Neural progenitor cell (in vitro differentiated cells): Measurements from ENCODE around the gene LIMK1. TPM values are rescaled to one million over a fixed set of nuclear protein-coding genes. Genes with fewer than 3 reads are reported as not detected.

Experiments
- DNase-seq: peaks from one replicate; pipeline ENCODE4 v3.0.0-alpha.2; 2016; ENCODE audit warnings: low spot score
- H2AFZ ChIP-seq: fragments of 200-600 bp; sonication (generic); replicated peaks from 2 replicates; pipeline ENCODE4 v1.6.1; 2016; ENCODE audit warnings: antibody characterized with exemption
- H3F3A ChIP-seq: fragments of 200-600 bp; sonication (generic); 2 replicates; pipeline ENCODE4 v1.6.1; 2016; ENCODE audit warnings: antibody characterized with exemption, low read depth
- H3K27ac ChIP-seq: fragments of 200-600 bp; sonication (generic); 2 replicates; pipeline ENCODE4 v1.5.1; 2016; ENCODE audit warnings: mild to moderate bottlenecking
- H3K27me3 ChIP-seq: fragments of 200-600 bp; sonication (generic); 2 replicates; pipeline ENCODE4 v1.6.1; 2016; ENCODE audit warnings: mild to moderate bottlenecking, moderate library complexity
- H3K36me3 ChIP-seq: fragments of 200-600 bp; sonication (generic); 2 replicates; pipeline ENCODE4 v1.5.1; 2016
- H3K4me1 ChIP-seq: fragments of 200-600 bp; sonication (generic); 2 replicates; pipeline ENCODE4 v1.6.1; 2016; ENCODE audit warnings: mixed run types
- H3K4me2 ChIP-seq: fragments of 200-600 bp; sonication (generic); 2 replicates; pipeline ENCODE4 v1.6.1; 2016
- H3K4me3 ChIP-seq: fragments of 200-600 bp; sonication (generic); 2 replicates; pipeline ENCODE4 v1.5.1; 2016
- H3K79me2 ChIP-seq: fragments of 200-600 bp; sonication (generic); 2 replicates; pipeline ENCODE4 v1.6.1; 2016; ENCODE audit warnings: low read depth
- H3K9ac ChIP-seq: fragments of 200-600 bp; sonication (generic); 2 replicates; pipeline ENCODE4 v1.6.1; 2016
- H3K9me3 ChIP-seq: fragments of 200-600 bp; sonication (generic); 2 replicates; pipeline ENCODE4 v1.5.1; 2016; ENCODE audit warnings: low read depth
- H4K20me1 ChIP-seq: fragments of 200-600 bp; sonication (generic); 2 replicates; pipeline ENCODE4 v1.6.1; 2016; ENCODE audit warnings: low read depth
- H3K27ac Mint-ChIP-seq: 3 replicates; pipeline ENCODE4 v1.8.0; 2021; ENCODE audit warnings: mixed read lengths
- H3K27me3 Mint-ChIP-seq: 2 replicates; pipeline ENCODE4 v1.8.0; 2022; ENCODE audit warnings: low read depth, mild to moderate bottlenecking, inconsistent platforms, moderate library complexity, mixed read lengths; ENCODE audit not compliant: insufficient read depth
- H3K36me3 Mint-ChIP-seq: 3 replicates; pipeline ENCODE4 v1.8.0; 2021; ENCODE audit warnings: mixed read lengths
- H3K4me1 Mint-ChIP-seq: 3 replicates; pipeline ENCODE4 v1.8.0; 2021; ENCODE audit warnings: mixed read lengths
- H3K4me3 Mint-ChIP-seq: 3 replicates; pipeline ENCODE4 v1.8.0; 2021; ENCODE audit warnings: mild to moderate bottlenecking, moderate library complexity, mixed read lengths
- H3K9me3 Mint-ChIP-seq: 3 replicates; pipeline ENCODE4 v1.8.0; 2020; ENCODE audit warnings: mixed read lengths
- EZH2 ChIP-seq: fragments of 200-600 bp; sonication (generic); IDR thresholded peaks from 2 replicates; pipeline ENCODE4 v1.6.1; 2017; ENCODE audit warnings: antibody characterized with exemption, mild to moderate bottlenecking, moderate library complexity
- EZH2phosphoT487 ChIP-seq: fragments of 200-600 bp; sonication (generic); IDR thresholded peaks from 2 replicates; pipeline ENCODE4 v1.6.1; 2017; ENCODE audit warnings: antibody characterized with exemption
- total RNA-seq: library from RNA; depleted of rRNA; stranded (reverse); fragments of >200 nt; gene quantifications from 2 replicates; pipeline ENCODE4 v1.2.3, GENCODE V29; 2015; ENCODE audit warnings: low replicate concordance
- TF ChIP-seq, protein P1 (sequence below): fragments of 200-600 bp; sonication (generic); IDR thresholded peaks from 2 replicates; pipeline ENCODE4 v1.5.1; 2017; ENCODE audit warnings: antibody characterized with exemption, mild to moderate bottlenecking

LIMK1 gene
- total RNA-seq, 1 donor from 2014 or later: 29.9 TPM

DNA sequence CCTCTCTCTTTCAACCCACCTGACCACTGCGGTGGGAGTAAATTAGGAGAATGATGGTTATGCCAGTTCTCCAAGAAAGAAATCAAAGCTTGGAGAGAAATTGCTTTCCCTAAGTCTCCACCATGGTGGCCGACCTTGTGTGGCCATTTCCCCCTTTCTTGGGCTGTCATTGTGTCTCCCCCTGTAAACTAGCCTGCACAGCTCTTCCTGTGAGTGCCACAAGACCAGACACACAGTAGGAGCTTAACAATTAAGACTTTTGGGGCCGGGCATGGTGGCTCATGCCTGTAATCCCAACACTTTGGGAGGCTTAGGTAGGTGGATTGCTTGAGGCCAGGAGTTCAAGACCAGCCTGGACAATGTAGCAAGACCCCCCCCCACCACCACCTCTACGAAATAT is 18.9 kb upstream of the LIMK1 start:
- Histone ChIP-seq H3K27me3 (no peaks in the 10 kb centered on the region), H3K9me3 (no peaks in the 10 kb centered on the region), H3K36me3 (no peaks in the 10 kb centered on the region), H2AFZ (no peak overlapping the region), H3K4me3 (no peak overlapping the region), H3K79me2 (no peaks in the 10 kb centered on the region), H3K4me2 (no peak overlapping the region), H3K4me1 (no peaks in the 10 kb centered on the region), H3K27ac (no peak overlapping the region), H4K20me1 (no peaks in the 10 kb centered on the region), H3K9ac (no peak overlapping the region), H3F3A (no peaks in the 10 kb centered on the region)
- Mint-ChIP-seq H3K4me1 (peaks cover 4% of the 10 kb centered on the region), H3K9me3 (no peaks in the 10 kb centered on the region), H3K36me3 (no peaks in the 10 kb centered on the region), H3K27ac (no peak overlapping the region), H3K27me3 (peaks cover 4% of the 10 kb centered on the region), H3K4me3 (no peak overlapping the region)
- DNase-seq: no peak
- TF ChIP-seq EZH2: no peak
- TF ChIP-seq, protein P1, sequence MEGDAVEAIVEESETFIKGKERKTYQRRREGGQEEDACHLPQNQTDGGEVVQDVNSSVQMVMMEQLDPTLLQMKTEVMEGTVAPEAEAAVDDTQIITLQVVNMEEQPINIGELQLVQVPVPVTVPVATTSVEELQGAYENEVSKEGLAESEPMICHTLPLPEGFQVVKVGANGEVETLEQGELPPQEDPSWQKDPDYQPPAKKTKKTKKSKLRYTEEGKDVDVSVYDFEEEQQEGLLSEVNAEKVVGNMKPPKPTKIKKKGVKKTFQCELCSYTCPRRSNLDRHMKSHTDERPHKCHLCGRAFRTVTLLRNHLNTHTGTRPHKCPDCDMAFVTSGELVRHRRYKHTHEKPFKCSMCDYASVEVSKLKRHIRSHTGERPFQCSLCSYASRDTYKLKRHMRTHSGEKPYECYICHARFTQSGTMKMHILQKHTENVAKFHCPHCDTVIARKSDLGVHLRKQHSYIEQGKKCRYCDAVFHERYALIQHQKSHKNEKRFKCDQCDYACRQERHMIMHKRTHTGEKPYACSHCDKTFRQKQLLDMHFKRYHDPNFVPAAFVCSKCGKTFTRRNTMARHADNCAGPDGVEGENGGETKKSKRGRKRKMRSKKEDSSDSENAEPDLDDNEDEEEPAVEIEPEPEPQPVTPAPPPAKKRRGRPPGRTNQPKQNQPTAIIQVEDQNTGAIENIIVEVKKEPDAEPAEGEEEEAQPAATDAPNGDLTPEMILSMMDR: no peak
- TF ChIP-seq EZH2phosphoT487: no peak

DNA sequence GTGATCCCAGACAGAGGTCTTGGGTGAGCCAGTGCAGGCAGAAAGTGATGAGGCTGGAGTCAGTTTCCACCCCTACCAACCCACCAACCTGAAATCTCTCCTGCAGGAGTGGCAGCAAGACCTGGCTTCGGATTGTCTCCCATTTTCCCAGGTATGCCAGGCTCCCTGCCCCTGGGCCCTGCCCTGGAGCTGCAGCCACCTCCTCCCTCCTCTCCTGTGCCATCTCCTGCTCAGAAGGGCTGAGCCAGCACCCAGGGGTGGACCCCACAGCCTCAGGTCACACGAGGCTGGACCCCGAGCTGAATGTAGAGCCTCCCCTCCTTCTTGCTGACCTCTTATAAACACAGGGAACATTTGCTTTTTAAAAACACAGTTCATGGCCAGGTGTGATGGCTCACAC is 17.0 kb upstream of the LIMK1 start:
- no peak overlapping the region for H3K4me3 Mint-ChIP-seq

DNA sequence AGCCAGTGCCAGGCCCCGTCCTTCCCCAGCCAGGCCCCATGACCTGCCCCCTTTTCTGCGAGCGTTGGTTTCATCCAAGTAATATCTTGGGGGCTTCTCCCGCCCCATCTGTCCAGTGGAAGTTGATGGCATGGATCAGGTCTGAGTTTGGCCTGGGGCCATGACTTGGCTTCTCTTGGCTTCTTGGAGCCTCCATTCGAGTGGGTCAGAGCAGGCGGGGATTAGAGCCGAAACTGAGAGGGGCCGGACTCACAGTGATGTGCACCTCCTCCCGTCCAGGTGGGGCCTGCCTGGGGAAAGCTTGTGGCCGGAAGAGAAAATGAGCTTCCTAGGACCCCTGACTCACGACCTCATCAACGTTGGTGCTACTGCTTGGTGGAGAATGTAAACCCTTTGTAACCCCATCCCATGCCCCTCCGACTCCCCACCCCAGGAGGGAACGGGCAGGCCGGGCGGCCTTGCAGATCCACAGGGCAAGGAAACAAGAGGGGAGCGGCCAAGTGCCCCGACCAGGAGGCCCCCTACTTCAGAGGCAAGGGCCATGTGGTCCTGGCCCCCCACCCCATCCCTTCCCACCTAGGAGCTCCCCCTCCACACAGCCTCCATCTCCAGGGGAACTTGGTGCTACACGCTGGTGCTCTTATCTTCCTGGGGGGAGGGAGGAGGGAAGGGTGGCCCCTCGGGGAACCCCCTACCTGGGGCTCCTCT is 15.1 kb upstream of the LIMK1 start:
- no peaks in the 10 kb centered on the region for H3K36me3 ChIP-seq
- H4K20me1 ChIP-seq: no peaks in the 10 kb centered on the region
- no peaks in the 10 kb centered on the region for H3K79me2 ChIP-seq
- H3K9me3 ChIP-seq: no peaks in the 10 kb centered on the region
- Mint-ChIP-seq H3K36me3 (no peaks in the 10 kb centered on the region), H3K9me3 (no peaks in the 10 kb centered on the region), H3K27ac (no peak overlapping the region), H3K4me3 (no peak overlapping the region), H3K4me1 (no peaks in the 10 kb centered on the region), H3K27me3 (peaks cover 4% of the 10 kb centered on the region)
- H3K27ac ChIP-seq: no peak overlapping the region
- H3K27me3 ChIP-seq: no peaks in the 10 kb centered on the region
- H3K9ac ChIP-seq: no peak overlapping the region
- no peak for DNase-seq
- H3K4me2 ChIP-seq: no peak overlapping the region
- no peaks in the 10 kb centered on the region for H3F3A ChIP-seq
- no peak overlapping the region for H3K4me3 ChIP-seq
- TF ChIP-seq EZH2phosphoT487 (no peak), EZH2 (no peak)
- TF ChIP-seq, protein P1: no peak
- H2AFZ ChIP-seq: peak overlapping the region; percentile 89
- H3K4me1 ChIP-seq: no peaks in the 10 kb centered on the region

More for the DNA sequence above, 17.0 kb upstream of the LIMK1 start:
- Histone ChIP-seq H4K20me1 (no peaks in the 10 kb centered on the region), H3K9me3 (no peaks in the 10 kb centered on the region), H3K79me2 (no peaks in the 10 kb centered on the region), H2AFZ (no peak overlapping the region), H3K9ac (no peak overlapping the region), H3K27me3 (no peaks in the 10 kb centered on the region), H3F3A (no peaks in the 10 kb centered on the region), H3K27ac (no peak overlapping the region), H3K4me2 (no peak overlapping the region), H3K4me3 (no peak overlapping the region), H3K36me3 (no peaks in the 10 kb centered on the region), H3K4me1 (no peaks in the 10 kb centered on the region)
- no peak for DNase-seq
- Mint-ChIP-seq H3K9me3 (no peaks in the 10 kb centered on the region), H3K4me1 (peaks cover 4% of the 10 kb centered on the region), H3K36me3 (no peaks in the 10 kb centered on the region), H3K27ac (no peak overlapping the region), H3K27me3 (peaks cover 4% of the 10 kb centered on the region)
- TF ChIP-seq EZH2 (no peak), EZH2phosphoT487 (no peak)
- TF ChIP-seq, protein P1: no peak
